Keratinocyte (primary cell): ENCODE data around the gene DNMT3A. TPM values are rescaled to one million over a fixed set of nuclear protein-coding genes. Genes with fewer than 3 reads are reported as not detected.

Source experiments
- DNase-seq: peaks from one replicate; pipeline ENCODE4 v3.0.0-alpha.2; 2011; ENCODE audit warnings: low read depth, missing footprints, low spot score
- FAIRE-seq: peaks from 2 replicates; lab custom pipeline; 2011; peaks lifted over from hg19 to GRCh38; lab: Jason Lieb, UNC
- H2AFZ ChIP-seq: 2 replicates; pipeline ENCODE4 v1.6.0; 2012; ENCODE audit warnings: low read length, control low read depth, inconsistent platforms; ENCODE audit not compliant: control insufficient read depth
- H3K27ac ChIP-seq: 2 replicates; pipeline ENCODE4 v1.5.1; 2011; ENCODE audit warnings: low read length; ENCODE audit not compliant: control insufficient read depth, insufficient read depth
- H3K27me3 ChIP-seq: 3 replicates; pipeline ENCODE4 v1.6.0; 2011; ENCODE audit warnings: low read length; ENCODE audit not compliant: control insufficient read depth, insufficient read depth; ENCODE audit errors: extremely low read depth
- H3K36me3 ChIP-seq, 2 experiments: 2 replicates in 1 of 2; 3 replicates in 1 of 2; pipeline ENCODE4 v1.5.1; 2011; ENCODE audit warnings: low read length in 2 of 2, mild to moderate bottlenecking in 1 of 2; ENCODE audit not compliant: control insufficient read depth in 2 of 2, insufficient read depth in 2 of 2; ENCODE audit errors: extremely low read depth in 1 of 2
- H3K4me1 ChIP-seq: 3 replicates; pipeline ENCODE4 v1.5.1; 2011; ENCODE audit warnings: low read length; ENCODE audit not compliant: control insufficient read depth, insufficient read depth; ENCODE audit errors: extremely low read depth
- H3K4me2 ChIP-seq: 3 replicates; pipeline ENCODE4 v1.6.0; 2011; ENCODE audit warnings: low read depth, low read length; ENCODE audit not compliant: control insufficient read depth, insufficient read depth; ENCODE audit errors: extremely low read depth
- H3K4me3 ChIP-seq, 3 experiments: fragments of 200-600 bp in 1 of 3; sonication (generic) in 1 of 3; 2 replicates in 2 of 3; 3 replicates in 1 of 3; pipeline ENCODE4 v1.5.1; 2011 to 2016; ENCODE audit warnings: low read length in 3 of 3, mild to moderate bottlenecking in 3 of 3, control low read depth in 2 of 3, inconsistent platforms in 1 of 3, low read depth in 1 of 3, mixed read lengths in 1 of 3, mixed run types in 1 of 3, moderate library complexity in 1 of 3; ENCODE audit not compliant: control insufficient read depth in 2 of 3, insufficient read depth in 2 of 3; ENCODE audit errors: extremely low read depth in 1 of 3
- H3K79me2 ChIP-seq: 2 replicates; pipeline ENCODE4 v1.6.0; 2012; ENCODE audit warnings: low read length; ENCODE audit not compliant: control insufficient read depth, insufficient read depth
- H3K9ac ChIP-seq: 3 replicates; pipeline ENCODE4 v1.6.0; 2011; ENCODE audit warnings: low read length; ENCODE audit not compliant: control insufficient read depth, insufficient read depth; ENCODE audit errors: extremely low read depth
- H3K9me1 ChIP-seq: 3 replicates; pipeline ENCODE4 v1.6.0; 2011; ENCODE audit warnings: low read length; ENCODE audit not compliant: control insufficient read depth, insufficient read depth; ENCODE audit errors: extremely low read depth
- H3K9me3 ChIP-seq: 2 replicates; pipeline ENCODE4 v1.5.1; 2012; ENCODE audit warnings: low read depth, low read length; ENCODE audit not compliant: control insufficient read depth
- H4K20me1 ChIP-seq: 3 replicates; pipeline ENCODE4 v1.6.0; 2011; ENCODE audit warnings: low read length; ENCODE audit not compliant: control insufficient read depth, insufficient read depth; ENCODE audit errors: extremely low read depth
- EZH2 ChIP-seq: IDR thresholded peaks from one replicate; pipeline ENCODE4 v1.6.1; 2012; ENCODE audit warnings: inconsistent platforms, mild to moderate bottlenecking, low read length, moderate library complexity
- dilution Hi-C: fragments of 300-500 bp; cut with MboI; formaldehyde crosslinking; loops from one replicate; pipeline ENCODE4 v1.7.0; 2020; ENCODE audit warnings: low sequenced_read_pairs; ENCODE audit not compliant: extremely low pct_ligation_motif_present
- polyA plus RNA-seq, 5 experiments: library from polyadenylated mRNA; depleted of rRNA in 3 of 5; stranded (reverse) in 3 of 5; stranded (forward) in 1 of 5; unstranded in 1 of 5; fragments of >200 nt; gene quantifications; 1 replicate in 1 of 5; 2 replicates in 3 of 5; 3 replicates in 1 of 5; pipeline versions ENCODE4 v1.2.1 to v1.2.3, GENCODE V29; 2011 to 2012; ENCODE audit warnings: missing spikeins in 2 of 5, low read depth in 1 of 5, low replicate concordance in 1 of 5
- TF ChIP-seq, protein P1 (sequence below), 3 experiments: IDR thresholded peaks in 1 of 3; conservative IDR thresholded peaks in 1 of 3; optimal IDR thresholded peaks in 1 of 3; 2 replicates in 2 of 3; 3 replicates in 1 of 3; pipeline versions ENCODE3 to v1.5.1; 2011; ENCODE audit warnings: low read length in 3 of 3, mild to moderate bottlenecking in 3 of 3, moderate library complexity in 2 of 3, control low read depth in 1 of 3, inconsistent platforms in 1 of 3; ENCODE audit not compliant: insufficient read depth in 2 of 3; ENCODE audit errors: extremely low read depth in 1 of 3

DNMT3A gene
- polyA plus RNA-seq, 1 donor (not counting 4 experiments of a cell fraction or from before 2014, with no cell fraction given): 1.5 TPM

DNA sequence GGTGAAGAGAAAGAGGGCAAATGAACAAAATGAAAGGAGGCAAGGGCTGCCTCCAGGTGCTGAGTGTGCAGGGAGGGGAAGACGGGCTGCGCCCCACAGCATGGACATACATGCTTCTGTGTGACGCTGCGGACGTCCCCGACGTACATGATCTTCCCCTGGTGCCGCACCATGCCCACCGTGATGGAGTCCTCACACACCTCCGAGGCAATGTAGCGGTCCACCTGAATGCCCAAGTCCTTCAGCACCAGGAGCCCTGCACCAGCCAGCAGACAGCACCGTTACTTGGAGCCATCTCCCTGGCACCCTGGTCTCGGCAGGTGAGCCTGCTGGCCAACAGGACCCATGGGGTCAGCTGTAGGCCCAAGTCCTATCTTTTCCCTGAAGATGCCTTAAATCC is 100.3 kb downstream of the DNMT3A start:
- Histone ChIP-seq H3K27me3 (no peaks in the 10 kb centered on the region), H3K9me1 (no peaks in the 10 kb centered on the region), H2AFZ (no peak overlapping the region), H3K4me3 (no peak overlapping the region), H3K9me3 (no peaks in the 10 kb centered on the region), H4K20me1 (no peaks in the 10 kb centered on the region), H3K4me2 (no peak overlapping the region), H3K4me1 (no peaks in the 10 kb centered on the region), H3K9ac (no peak overlapping the region), H3K36me3 (peaks cover 12 to 18% of the 10 kb centered on the region in 2 experiments), H3K79me2 (no peaks in the 10 kb centered on the region), H3K27ac (no peak overlapping the region)
- no peak for TF ChIP-seq EZH2
- TF ChIP-seq, protein P1, sequence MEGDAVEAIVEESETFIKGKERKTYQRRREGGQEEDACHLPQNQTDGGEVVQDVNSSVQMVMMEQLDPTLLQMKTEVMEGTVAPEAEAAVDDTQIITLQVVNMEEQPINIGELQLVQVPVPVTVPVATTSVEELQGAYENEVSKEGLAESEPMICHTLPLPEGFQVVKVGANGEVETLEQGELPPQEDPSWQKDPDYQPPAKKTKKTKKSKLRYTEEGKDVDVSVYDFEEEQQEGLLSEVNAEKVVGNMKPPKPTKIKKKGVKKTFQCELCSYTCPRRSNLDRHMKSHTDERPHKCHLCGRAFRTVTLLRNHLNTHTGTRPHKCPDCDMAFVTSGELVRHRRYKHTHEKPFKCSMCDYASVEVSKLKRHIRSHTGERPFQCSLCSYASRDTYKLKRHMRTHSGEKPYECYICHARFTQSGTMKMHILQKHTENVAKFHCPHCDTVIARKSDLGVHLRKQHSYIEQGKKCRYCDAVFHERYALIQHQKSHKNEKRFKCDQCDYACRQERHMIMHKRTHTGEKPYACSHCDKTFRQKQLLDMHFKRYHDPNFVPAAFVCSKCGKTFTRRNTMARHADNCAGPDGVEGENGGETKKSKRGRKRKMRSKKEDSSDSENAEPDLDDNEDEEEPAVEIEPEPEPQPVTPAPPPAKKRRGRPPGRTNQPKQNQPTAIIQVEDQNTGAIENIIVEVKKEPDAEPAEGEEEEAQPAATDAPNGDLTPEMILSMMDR (optimal IDR thresholded peaks at IDR 0.05 in 1 of 3, IDR thresholded peaks at IDR 0.05 in 1 of 3, conservative IDR thresholded peaks at IDR 0.05 in 1 of 3; ENCODE audit: extremely low read depth in 1 of 3, insufficient read depth in 2 of 3, low read length in 3 of 3): no peak
- no peak for DNase-seq
- dilution Hi-C loops: no loop called here
- FAIRE-seq: no peak

DNA sequence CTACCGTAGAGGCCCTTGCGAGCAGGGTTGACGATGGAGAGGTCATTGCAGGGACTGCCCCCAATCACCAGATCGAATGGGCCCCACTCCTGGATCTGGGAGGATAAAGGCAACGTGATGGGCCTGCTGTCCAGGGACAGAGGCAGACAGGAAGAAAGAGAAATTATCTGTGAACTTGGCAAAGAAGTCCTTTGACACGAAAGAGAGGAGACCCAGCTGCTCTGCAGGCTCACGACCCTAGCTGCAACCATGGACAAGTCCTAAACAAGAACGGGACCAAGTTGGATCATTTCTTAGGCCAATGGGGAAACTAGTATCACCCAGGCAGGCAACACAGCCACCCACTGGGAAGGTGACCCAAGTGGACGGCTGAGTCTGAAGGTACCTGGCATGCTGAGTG is 101.1 kb downstream of the DNMT3A start:
- FAIRE-seq (no peak), DNase-seq (no peak)
- Histone ChIP-seq H3K4me2 (no peak overlapping the region), H4K20me1 (no peaks in the 10 kb centered on the region), H2AFZ (no peak overlapping the region), H3K36me3 (peaks cover 4 to 13% of the 10 kb centered on the region in 2 experiments), H3K4me1 (no peaks in the 10 kb centered on the region), H3K27ac (no peak overlapping the region), H3K4me3 (no peak overlapping the region), H3K79me2 (no peaks in the 10 kb centered on the region), H3K27me3 (no peaks in the 10 kb centered on the region), H3K9me1 (no peaks in the 10 kb centered on the region), H3K9me3 (no peaks in the 10 kb centered on the region), H3K9ac (no peak overlapping the region)
- TF ChIP-seq, protein P1 (optimal IDR thresholded peaks at IDR 0.05 in 1 of 3, IDR thresholded peaks at IDR 0.05 in 1 of 3, conservative IDR thresholded peaks at IDR 0.05 in 1 of 3; ENCODE audit: extremely low read depth in 1 of 3, insufficient read depth in 2 of 3, low read length in 3 of 3): no peak
- TF ChIP-seq EZH2: no peak
- dilution Hi-C loops: no loop called here
